ENCODE data around the gene CAMKV.

GRCh38 chr3:49855662-49856061, 14.0 kb downstream of the CAMKV start:
- TF ChIP-seq, protein P1, sequence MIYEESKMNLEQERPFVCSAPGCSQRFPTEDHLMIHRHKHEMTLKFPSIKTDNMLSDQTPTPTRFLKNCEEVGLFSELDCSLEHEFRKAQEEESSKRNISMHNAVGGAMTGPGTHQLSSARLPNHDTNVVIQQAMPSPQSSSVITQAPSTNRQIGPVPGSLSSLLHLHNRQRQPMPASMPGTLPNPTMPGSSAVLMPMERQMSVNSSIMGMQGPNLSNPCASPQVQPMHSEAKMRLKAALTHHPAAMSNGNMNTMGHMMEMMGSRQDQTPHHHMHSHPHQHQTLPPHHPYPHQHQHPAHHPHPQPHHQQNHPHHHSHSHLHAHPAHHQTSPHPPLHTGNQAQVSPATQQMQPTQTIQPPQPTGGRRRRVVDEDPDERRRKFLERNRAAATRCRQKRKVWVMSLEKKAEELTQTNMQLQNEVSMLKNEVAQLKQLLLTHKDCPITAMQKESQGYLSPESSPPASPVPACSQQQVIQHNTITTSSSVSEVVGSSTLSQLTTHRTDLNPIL (CRISPR knock-in tag; IDR thresholded peaks at IDR 0.05; ENCODE audit: low read depth): no peak
- no peak for TF ChIP-seq TSHZ2 (CRISPR knock-in tag; IDR thresholded peaks at IDR 0.05)
- TF ChIP-seq, protein P2, sequence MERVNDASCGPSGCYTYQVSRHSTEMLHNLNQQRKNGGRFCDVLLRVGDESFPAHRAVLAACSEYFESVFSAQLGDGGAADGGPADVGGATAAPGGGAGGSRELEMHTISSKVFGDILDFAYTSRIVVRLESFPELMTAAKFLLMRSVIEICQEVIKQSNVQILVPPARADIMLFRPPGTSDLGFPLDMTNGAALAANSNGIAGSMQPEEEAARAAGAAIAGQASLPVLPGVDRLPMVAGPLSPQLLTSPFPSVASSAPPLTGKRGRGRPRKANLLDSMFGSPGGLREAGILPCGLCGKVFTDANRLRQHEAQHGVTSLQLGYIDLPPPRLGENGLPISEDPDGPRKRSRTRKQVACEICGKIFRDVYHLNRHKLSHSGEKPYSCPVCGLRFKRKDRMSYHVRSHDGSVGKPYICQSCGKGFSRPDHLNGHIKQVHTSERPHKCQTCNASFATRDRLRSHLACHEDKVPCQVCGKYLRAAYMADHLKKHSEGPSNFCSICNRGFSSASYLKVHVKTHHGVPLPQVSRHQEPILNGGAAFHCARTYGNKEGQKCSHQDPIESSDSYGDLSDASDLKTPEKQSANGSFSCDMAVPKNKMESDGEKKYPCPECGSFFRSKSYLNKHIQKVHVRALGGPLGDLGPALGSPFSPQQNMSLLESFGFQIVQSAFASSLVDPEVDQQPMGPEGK (CRISPR knock-in tag; IDR thresholded peaks at IDR 0.05; ENCODE audit: borderline replicate concordance): no peak
